ENCODE measurements around the gene NAV1.
"Not testable (repeated sequence)": the region's sequence is repeated elsewhere in the genome, so short reads cannot be mapped to it uniquely, and the experiment has no call there.

Gene NAV1

GRCh38 chr1:201575912-201576311, 37.0 kb downstream of the NAV1 start:
- H3K27me3 ChIP-seq (ENCODE audit: control insufficient read depth, low read length) = no peaks in the 10 kb centered on the region
- H3K27ac ChIP-seq (ENCODE audit: low read depth, low read length) = no peak overlapping the region
- H3K79me2 ChIP-seq (ENCODE audit: control insufficient read depth, low read length) = no peaks in the 10 kb centered on the region
- H3K9me3 ChIP-seq (ENCODE audit: control insufficient read depth, insufficient read depth, low read length) = no peaks in the 10 kb centered on the region
- no peaks in the 10 kb centered on the region for H4K20me1 ChIP-seq (ENCODE audit: control insufficient read depth, insufficient read depth, low read depth, low read length)
- H3K4me3 ChIP-seq (ENCODE audit: low read length) = no peak overlapping the region
- H3F3A ChIP-seq (ENCODE audit: control insufficient read depth, insufficient read depth) = no peaks in the 10 kb centered on the region
- H3K4me1 ChIP-seq (ENCODE audit: control insufficient read depth, low read length) = no peaks in the 10 kb centered on the region; the same call in 1 of the 2 replicates
- TF ChIP-seq EZH2phosphoT487 (IDR thresholded peaks at IDR 0.05; ENCODE audit: borderline replicate concordance, low read length) = no peak
- no peak for TF ChIP-seq CTCF (IDR thresholded peaks at IDR 0.05; ENCODE audit: low read depth, low read length, poor library complexity, severe bottlenecking)
- H3K4me2 ChIP-seq (ENCODE audit: low read length) = no peak overlapping the region
- H3K9me2 ChIP-seq (replicated peaks; ENCODE audit: control insufficient read depth, low read length) = no peaks in the 10 kb centered on the region
- H3K36me3 ChIP-seq (ENCODE audit: control insufficient read depth, low read length) = no peaks in the 10 kb centered on the region

- TF ChIP-seq CTCF (IDR thresholded peaks at IDR 0.05; ENCODE audit: low read depth, low read length, poor library complexity, severe bottlenecking) = no peak
- no peak for TF ChIP-seq EZH2phosphoT487 (IDR thresholded peaks at IDR 0.05; ENCODE audit: borderline replicate concordance, low read length)
- H3K4me2 ChIP-seq (ENCODE audit: low read length) = no peak overlapping the region
- no peaks in the 10 kb centered on the region for H4K20me1 ChIP-seq (ENCODE audit: control insufficient read depth, insufficient read depth, low read depth, low read length)
- H3F3A ChIP-seq (ENCODE audit: control insufficient read depth, insufficient read depth) = no peaks in the 10 kb centered on the region
- no peak overlapping the region for H3K4me3 ChIP-seq (ENCODE audit: low read length)
- no peaks in the 10 kb centered on the region for H3K27me3 ChIP-seq (ENCODE audit: control insufficient read depth, low read length)
- no peak overlapping the region for H3K27ac ChIP-seq (ENCODE audit: low read depth, low read length)
- no peaks in the 10 kb centered on the region for H3K79me2 ChIP-seq (ENCODE audit: control insufficient read depth, low read length)
- no peaks in the 10 kb centered on the region for H3K36me3 ChIP-seq (ENCODE audit: control insufficient read depth, low read length)
- H3K9me3 ChIP-seq (ENCODE audit: control insufficient read depth, insufficient read depth, low read length) = no peaks in the 10 kb centered on the region
- no peaks in the 10 kb centered on the region; the same call in 1 of the 2 replicates for H3K4me1 ChIP-seq (ENCODE audit: control insufficient read depth, low read length)
- no peaks in the 10 kb centered on the region for H3K9me2 ChIP-seq (replicated peaks; ENCODE audit: control insufficient read depth, low read length)
These were observed 38.0 kb downstream of the NAV1 start for GRCh38 chr1:201576914-201577313.

- Histone ChIP-seq H3K4me1 (ENCODE audit: control insufficient read depth, low read length) (no peaks in the 10 kb centered on the region; the same call in 1 of the 2 replicates), H3K27me3 (ENCODE audit: control insufficient read depth, low read length) (no peaks in the 10 kb centered on the region), H3K9me3 (ENCODE audit: control insufficient read depth, insufficient read depth, low read length) (no peaks in the 10 kb centered on the region), H3K79me2 (ENCODE audit: control insufficient read depth, low read length) (no peaks in the 10 kb centered on the region), H3K9me2 (replicated peaks; ENCODE audit: control insufficient read depth, low read length) (no peaks in the 10 kb centered on the region), H3K4me3 (ENCODE audit: low read length) (no peak overlapping the region), H3F3A (ENCODE audit: control insufficient read depth, insufficient read depth) (no peaks in the 10 kb centered on the region), H4K20me1 (ENCODE audit: control insufficient read depth, insufficient read depth, low read depth, low read length) (no peaks in the 10 kb centered on the region), H3K4me2 (ENCODE audit: low read length) (no peak overlapping the region), H3K36me3 (ENCODE audit: control insufficient read depth, low read length) (no peaks in the 10 kb centered on the region), H3K27ac (ENCODE audit: low read depth, low read length) (no peak overlapping the region)
- TF ChIP-seq CTCF (IDR thresholded peaks at IDR 0.05; ENCODE audit: low read depth, low read length, poor library complexity, severe bottlenecking) = no peak
- no peak for TF ChIP-seq EZH2phosphoT487 (IDR thresholded peaks at IDR 0.05; ENCODE audit: borderline replicate concordance, low read length)
These were observed 39.3 kb downstream of the NAV1 start for GRCh38 chr1:201578008-201578888.

- not testable (repeated sequence) for H3K9me2 ChIP-seq (replicated peaks; ENCODE audit: control insufficient read depth, low read length); H3K4me3 ChIP-seq (ENCODE audit: low read length); H3K79me2 ChIP-seq (ENCODE audit: control insufficient read depth, low read length); H4K20me1 ChIP-seq (ENCODE audit: control insufficient read depth, insufficient read depth, low read depth, low read length); H3K4me2 ChIP-seq (ENCODE audit: low read length); H3K4me1 ChIP-seq (ENCODE audit: control insufficient read depth, low read length); H3K27ac ChIP-seq (ENCODE audit: low read depth, low read length); H3K27me3 ChIP-seq (ENCODE audit: control insufficient read depth, low read length); H3F3A ChIP-seq (ENCODE audit: control insufficient read depth, insufficient read depth); H3K36me3 ChIP-seq (ENCODE audit: control insufficient read depth, low read length); H3K9me3 ChIP-seq (ENCODE audit: control insufficient read depth, insufficient read depth, low read length)
These were observed 42.4 kb downstream of the NAV1 start for GRCh38 chr1:201581371-201581770.
